A673 (cell line): ENCODE measurements around the gene GALNT18.

Source experiments
- CTCF ChIP-seq: fragments of 300-800, 200-600 bp; sonication (generic); conservative IDR thresholded peaks from 2 replicates; pipeline ENCODE4 v1.5.1; 2017; ENCODE audit warnings: low read depth, mild to moderate bottlenecking, antibody characterized with exemption, low read length, moderate library complexity, mixed read lengths
- EZH2 ChIP-seq: fragments of 200-600 bp; sonication (generic); IDR thresholded peaks from 2 replicates; pipeline ENCODE4 v1.6.1; 2017; ENCODE audit warnings: borderline replicate concordance, low read depth, mild to moderate bottlenecking, mixed read lengths, antibody characterized with exemption, low read length; ENCODE audit not compliant: poor library complexity, severe bottlenecking

GRCh38 chr11:11294551-11294855, 327.3 kb downstream of the GALNT18 start:
- TF ChIP-seq CTCF (no peak), EZH2 (no peak)
